HG02884 (cell line): ENCODE measurements around the gene NAE1.
A peak's percentile ranks its signal among the peaks of the same experiment; 100 is the strongest.
"Not testable (repeated sequence)": the region's sequence is repeated elsewhere in the genome, so short reads cannot be mapped to it uniquely, and the experiment has no call there.

Source experiments
- ATAC-seq: cut with Tn5 transposase; IDR thresholded peaks from one replicate; pipeline ENCODE4 v1.9.1; 2021; ENCODE audit warnings: mild to moderate bottlenecking, moderate library complexity; ENCODE audit not compliant: unreplicated experiment

Gene NAE1

GRCh38 chr16:66830422-66831404, at the start of gene NAE1:
NAE1 (minus strand) TSS chr16:66830976; CDS start chr16:66830899, 77 bp downstream.
- peak; percentile 88 for ATAC-seq

GRCh38 chr16:66878067-66878466, 47.3 kb upstream of the NAE1 start:
- ATAC-seq = no peak

GRCh38 chr16:66874079-66874775, 43.5 kb upstream of the NAE1 start:
- no peak for ATAC-seq

GRCh38 chr16:66873685-66874055, 42.9 kb upstream of the NAE1 start:
- ATAC-seq = no peak

GRCh38 chr16:66872943-66873684, 42.3 kb upstream of the NAE1 start:
- peak; percentile 82 for ATAC-seq

GRCh38 chr16:66872559-66872942, 41.8 kb upstream of the NAE1 start:
- ATAC-seq = no peak

- no peak for ATAC-seq
Observed at GRCh38 chr16:66871840-66872239, 41.1 kb upstream of the NAE1 start.

- not testable (repeated sequence) for ATAC-seq
Observed at GRCh38 chr16:66871363-66871762, 40.6 kb upstream of the NAE1 start.

- ATAC-seq = no peak
Observed at GRCh38 chr16:66869424-66869823, 38.6 kb upstream of the NAE1 start.

- ATAC-seq = no peak
Observed at GRCh38 chr16:66863707-66864106, 32.9 kb upstream of the NAE1 start.

- no peak for ATAC-seq
Observed at GRCh38 chr16:66862023-66862520, 31.3 kb upstream of the NAE1 start.

GRCh38 chr16:66859397-66860068, 28.8 kb upstream of the NAE1 start:
- ATAC-seq = no peak

GRCh38 chr16:66858740-66859396, 28.1 kb upstream of the NAE1 start:
- ATAC-seq = no peak

- ATAC-seq = no peak
Observed at GRCh38 chr16:66857437-66857836, 26.7 kb upstream of the NAE1 start.

GRCh38 chr16:66856801-66857200, 26.0 kb upstream of the NAE1 start:
- no peak for ATAC-seq

- ATAC-seq = no peak
Observed at GRCh38 chr16:66856184-66856730, 25.5 kb upstream of the NAE1 start.

GRCh38 chr16:66853261-66854139, 22.7 kb upstream of the NAE1 start:
- ATAC-seq = no peak

- no peak for ATAC-seq
Observed at GRCh38 chr16:66851166-66851964, 20.6 kb upstream of the NAE1 start.
